ENCODE data around the gene ADAM10.

DNA sequence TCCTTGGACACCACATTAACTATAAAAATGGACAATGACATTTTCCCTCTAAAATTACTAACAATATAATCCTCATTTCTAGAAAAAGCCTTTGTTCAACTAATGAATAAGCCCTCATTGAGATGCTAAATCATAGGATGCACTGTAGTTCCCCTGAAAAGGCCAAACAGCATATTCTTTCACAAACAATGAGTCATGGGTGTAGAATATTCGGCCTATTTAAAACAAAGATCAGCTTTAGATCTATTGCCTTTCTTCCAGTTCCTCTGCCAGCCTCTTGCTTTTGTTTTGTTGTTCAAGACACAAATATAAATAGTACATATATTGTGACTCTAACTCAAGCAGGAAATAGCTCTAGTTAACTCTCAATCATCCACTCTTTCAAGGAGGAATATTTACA is 82.5 kb downstream of the ADAM10 start:
- TF ChIP-seq, protein P1, sequence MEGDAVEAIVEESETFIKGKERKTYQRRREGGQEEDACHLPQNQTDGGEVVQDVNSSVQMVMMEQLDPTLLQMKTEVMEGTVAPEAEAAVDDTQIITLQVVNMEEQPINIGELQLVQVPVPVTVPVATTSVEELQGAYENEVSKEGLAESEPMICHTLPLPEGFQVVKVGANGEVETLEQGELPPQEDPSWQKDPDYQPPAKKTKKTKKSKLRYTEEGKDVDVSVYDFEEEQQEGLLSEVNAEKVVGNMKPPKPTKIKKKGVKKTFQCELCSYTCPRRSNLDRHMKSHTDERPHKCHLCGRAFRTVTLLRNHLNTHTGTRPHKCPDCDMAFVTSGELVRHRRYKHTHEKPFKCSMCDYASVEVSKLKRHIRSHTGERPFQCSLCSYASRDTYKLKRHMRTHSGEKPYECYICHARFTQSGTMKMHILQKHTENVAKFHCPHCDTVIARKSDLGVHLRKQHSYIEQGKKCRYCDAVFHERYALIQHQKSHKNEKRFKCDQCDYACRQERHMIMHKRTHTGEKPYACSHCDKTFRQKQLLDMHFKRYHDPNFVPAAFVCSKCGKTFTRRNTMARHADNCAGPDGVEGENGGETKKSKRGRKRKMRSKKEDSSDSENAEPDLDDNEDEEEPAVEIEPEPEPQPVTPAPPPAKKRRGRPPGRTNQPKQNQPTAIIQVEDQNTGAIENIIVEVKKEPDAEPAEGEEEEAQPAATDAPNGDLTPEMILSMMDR (IDR thresholded peaks at IDR 0.05; ENCODE audit: insufficient read depth, low read depth, low read length), result no peak
- no peak for TF ChIP-seq EZH2 (IDR thresholded peaks at IDR 0.05; ENCODE audit: insufficient read depth, low read length)
